ES-I3 (cell line): Measurements from ENCODE around the gene MTPN.

Experiments
- H3K36me3 ChIP-seq: 2 replicates; pipeline ENCODE4 v1.6.1; 2013; ENCODE audit warnings: mild to moderate bottlenecking, low read length, control low read depth, moderate library complexity; ENCODE audit not compliant: insufficient read depth
- H3K4me1 ChIP-seq: 2 replicates; pipeline ENCODE4 v1.6.1; 2013; ENCODE audit warnings: mild to moderate bottlenecking, control low read depth, low read length; ENCODE audit not compliant: insufficient read depth
- H3K9ac ChIP-seq: 2 replicates; pipeline ENCODE4 v1.6.1; 2013; ENCODE audit warnings: low read depth, mild to moderate bottlenecking, low read length, moderate library complexity
- H3K9me3 ChIP-seq: 2 replicates; pipeline ENCODE4 v1.6.1; 2013; ENCODE audit warnings: mild to moderate bottlenecking, low read length, moderate library complexity; ENCODE audit not compliant: control insufficient read depth, insufficient read depth

Gene MTPN

DNA sequence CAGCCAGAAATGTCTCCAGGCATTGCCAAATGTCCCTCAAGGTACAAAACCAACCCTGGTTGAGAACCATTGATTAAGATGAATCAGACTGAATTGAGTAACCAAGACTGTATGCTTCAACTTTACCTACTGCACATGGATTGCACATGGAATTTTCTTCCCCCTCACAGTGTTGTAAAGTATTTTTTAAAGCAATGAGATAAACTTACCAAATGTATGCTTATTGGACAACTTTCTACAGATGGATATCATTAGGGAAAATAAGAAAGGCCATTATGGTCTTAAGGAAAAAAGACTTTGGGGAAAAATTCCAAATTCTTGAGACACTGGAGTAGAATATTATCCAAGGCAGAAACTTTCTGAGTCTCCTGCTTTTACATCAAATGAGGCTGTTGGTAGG is 20.9 kb upstream of the MTPN start:
- H3K9ac ChIP-seq: no peak overlapping the region
- no peaks in the 10 kb centered on the region for H3K9me3 ChIP-seq
- no peaks in the 10 kb centered on the region for H3K4me1 ChIP-seq
- H3K36me3 ChIP-seq: no peaks in the 10 kb centered on the region

GRCh38 chr7:135995748-135996147 is 18.6 kb upstream of the MTPN start:
- H3K9ac ChIP-seq: no peak overlapping the region
- no peaks in the 10 kb centered on the region; the same call in 1 of the 2 replicates for H3K9me3 ChIP-seq
- H3K36me3 ChIP-seq: no peaks in the 10 kb centered on the region
- no peaks in the 10 kb centered on the region; the same call in 1 of the 2 replicates for H3K4me1 ChIP-seq

DNA sequence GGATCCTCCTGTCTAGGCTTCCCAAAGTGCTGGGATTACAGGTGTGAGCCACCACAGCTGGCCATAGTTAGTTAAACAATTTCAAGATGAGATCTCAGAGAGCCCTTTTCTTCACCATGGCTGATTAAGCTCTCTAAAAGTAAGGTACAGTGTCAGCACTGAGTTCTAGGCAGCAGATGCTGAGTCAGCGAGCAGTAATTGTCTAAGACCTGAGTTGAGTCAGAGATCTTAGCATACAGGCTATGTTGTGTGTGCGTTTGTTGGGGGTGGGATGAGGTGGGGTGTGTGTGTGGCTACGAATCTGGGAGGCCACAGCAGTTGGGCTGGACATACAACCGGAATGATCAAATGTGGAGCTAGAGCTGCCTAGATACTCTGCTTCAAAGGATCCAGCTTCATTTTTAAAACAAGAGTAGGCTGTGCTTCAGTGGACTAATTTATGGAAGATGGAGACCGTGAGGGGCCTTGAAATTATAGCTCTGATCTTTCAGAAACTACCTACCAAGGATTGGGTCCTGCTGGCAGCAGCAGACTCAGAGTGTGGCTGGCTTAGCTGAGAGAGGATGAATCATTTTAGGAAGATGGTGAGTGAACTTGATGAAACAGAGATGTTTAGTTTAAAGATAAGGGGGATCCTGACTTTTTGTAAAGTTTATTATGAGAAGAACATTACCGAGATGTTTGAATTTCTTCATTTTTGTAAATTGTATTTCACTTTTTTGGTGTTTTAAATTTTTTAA is 17.5 kb upstream of the MTPN start:
- Histone ChIP-seq H3K36me3 (no peaks in the 10 kb centered on the region), H3K4me1 (no peaks in the 10 kb centered on the region; the same call in 1 of the 2 replicates), H3K9me3 (no peaks in the 10 kb centered on the region; the same call in 1 of the 2 replicates), H3K9ac (no peak overlapping the region)

GRCh38 chr7:135993950-135994349 is 16.8 kb upstream of the MTPN start:
- no peaks in the 10 kb centered on the region for H3K36me3 ChIP-seq
- H3K9me3 ChIP-seq: no peaks in the 10 kb centered on the region; the same call in 1 of the 2 replicates
- no peaks in the 10 kb centered on the region; the same call in 1 of the 2 replicates for H3K4me1 ChIP-seq
- H3K9ac ChIP-seq: no peak overlapping the region

- no peak overlapping the region for H3K9ac ChIP-seq
- no peaks in the 10 kb centered on the region; the same call in 1 of the 2 replicates for H3K4me1 ChIP-seq
- H3K9me3 ChIP-seq: no peaks in the 10 kb centered on the region; the same call in 1 of the 2 replicates
- H3K36me3 ChIP-seq: no peaks in the 10 kb centered on the region
These were observed 14.7 kb upstream of the MTPN start for GRCh38 chr7:135991906-135992305.

- Histone ChIP-seq H3K9me3 (no peaks in the 10 kb centered on the region; the same call in 1 of the 2 replicates), H3K36me3 (no peaks in the 10 kb centered on the region)
These were observed 14.2 kb upstream of the MTPN start for GRCh38 chr7:135991322-135991721.

DNA sequence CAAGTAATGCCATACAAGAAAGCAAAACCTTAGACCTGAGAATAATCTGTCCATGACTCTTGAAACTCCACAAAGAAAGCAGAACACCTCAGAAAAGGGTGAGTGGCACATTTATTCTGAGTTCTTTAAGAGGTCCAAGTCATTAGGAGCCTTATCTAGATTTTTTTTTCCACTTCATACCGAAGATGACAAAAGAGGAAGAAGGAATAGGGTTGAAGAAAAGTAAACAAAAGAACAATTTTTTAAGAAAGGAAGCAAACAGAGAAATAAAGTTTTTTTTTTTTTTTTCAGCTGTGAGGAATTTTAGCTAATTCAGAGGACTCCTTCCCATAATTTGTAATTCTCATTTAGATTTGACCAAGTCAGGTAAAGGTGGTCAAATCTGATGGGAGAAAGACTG is 13.1 kb upstream of the MTPN start:
- Histone ChIP-seq H3K4me1 (no peaks in the 10 kb centered on the region; the same call in 1 of the 2 replicates), H3K9me3 (no peaks in the 10 kb centered on the region; the same call in 1 of the 2 replicates), H3K36me3 (no peaks in the 10 kb centered on the region)

More at GRCh38 chr7:135991322-135991721, 14.2 kb upstream of the MTPN start:
- Histone ChIP-seq H3K4me1 (no peaks in the 10 kb centered on the region; the same call in 1 of the 2 replicates), H3K9ac (no peak overlapping the region)

DNA sequence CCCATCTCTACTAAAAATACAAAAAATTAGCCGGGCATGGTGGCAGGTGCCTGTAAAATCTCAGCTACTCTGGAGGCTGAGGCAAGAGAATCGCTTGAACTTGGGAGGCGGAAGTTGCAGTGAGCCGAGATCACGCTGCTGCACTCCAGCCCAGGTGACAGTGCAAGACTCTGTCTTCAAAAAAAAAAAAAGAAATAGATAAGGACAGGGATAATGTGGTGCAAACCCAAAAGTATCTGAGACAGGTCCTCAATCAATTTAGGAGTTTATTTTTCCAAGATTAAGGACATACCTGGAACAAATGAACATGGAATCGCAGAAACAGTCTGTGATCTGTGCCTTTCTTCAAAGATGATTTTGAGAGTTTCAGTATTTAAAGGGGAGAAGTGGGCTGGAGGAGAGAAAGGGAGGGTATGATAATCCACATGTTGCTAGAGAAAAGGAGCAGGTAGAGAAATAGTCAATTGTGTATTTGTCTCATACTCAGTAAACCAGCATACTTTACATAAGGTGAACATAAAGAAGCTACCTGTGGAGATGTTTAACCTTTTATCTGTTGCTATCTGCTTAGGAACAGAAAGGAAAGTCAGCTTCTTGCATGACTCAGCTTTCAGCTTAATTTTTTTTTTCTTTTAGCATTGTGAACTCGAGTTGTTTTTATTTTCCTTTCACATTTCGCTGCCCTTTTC is 4.9 kb upstream of the MTPN start:
- Histone ChIP-seq H3K9me3 (no peaks in the 10 kb centered on the region), H3K4me1 (peaks cover 8% of the 10 kb centered on the region), H3K36me3 (no peaks in the 10 kb centered on the region), H3K9ac (no peak overlapping the region)

More for the DNA sequence above, 13.1 kb upstream of the MTPN start:
- no peak overlapping the region for H3K9ac ChIP-seq

GRCh38 chr7:135980665-135981180 is 3.6 kb upstream of the MTPN start:
- Histone ChIP-seq H3K4me1 (peaks cover 13% of the 10 kb centered on the region), H3K9me3 (no peaks in the 10 kb centered on the region), H3K36me3 (no peaks in the 10 kb centered on the region), H3K9ac (no peak overlapping the region)

DNA sequence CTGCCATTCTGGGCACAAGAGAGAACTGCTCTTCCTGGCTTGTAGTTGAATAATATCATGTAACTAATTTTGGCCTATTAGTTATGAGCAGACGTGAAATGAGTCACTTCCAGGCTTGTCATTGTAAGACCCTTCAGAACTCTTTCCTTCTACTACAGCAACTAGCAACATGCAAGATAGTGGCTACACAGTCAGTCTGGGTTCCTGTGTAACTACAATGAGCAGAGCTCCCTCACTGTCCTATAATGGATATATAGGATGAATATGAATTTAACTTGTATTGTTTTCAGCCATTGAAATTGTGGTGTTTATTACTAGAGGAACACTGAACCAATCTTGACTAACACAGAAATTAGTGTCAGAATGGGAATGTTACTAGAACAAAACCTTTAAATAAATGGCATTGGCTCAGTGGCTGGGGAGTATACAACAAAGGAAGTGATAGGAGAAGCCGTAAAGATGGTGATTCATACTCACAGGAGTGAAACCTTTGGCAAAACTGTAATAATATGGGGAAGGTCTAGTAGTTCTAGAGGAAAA is 2.9 kb upstream of the MTPN start:
- no peak overlapping the region for H3K9ac ChIP-seq
- no peaks in the 10 kb centered on the region for H3K36me3 ChIP-seq
- no peaks in the 10 kb centered on the region for H3K9me3 ChIP-seq
- peaks cover 17% of the 10 kb centered on the region for H3K4me1 ChIP-seq

DNA sequence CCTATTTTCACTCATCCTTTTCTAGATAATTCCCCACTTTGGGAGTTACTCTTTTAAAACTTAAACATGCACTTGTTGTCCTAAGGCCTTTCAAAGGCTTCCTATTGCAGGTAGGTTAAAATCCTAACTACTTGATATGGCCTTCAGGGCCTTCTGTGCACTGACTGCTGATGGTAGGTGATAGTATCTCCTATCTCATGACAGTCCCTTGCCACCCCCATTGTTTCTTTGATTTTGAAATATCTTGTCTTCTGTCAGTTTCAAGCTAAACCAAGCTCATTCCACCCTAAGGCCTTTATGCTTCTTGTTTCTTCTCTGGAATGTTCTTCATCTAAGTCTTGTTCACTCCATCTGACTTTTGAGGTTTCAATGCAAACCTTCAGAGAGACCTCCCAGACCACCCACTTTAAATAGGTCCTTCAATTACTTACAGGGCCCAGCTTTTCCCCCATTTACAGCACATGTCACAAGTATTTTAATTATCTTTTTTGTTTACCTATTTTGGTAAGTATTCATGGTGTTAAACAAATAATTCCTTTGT is 2.4 kb upstream of the MTPN start:
- Histone ChIP-seq H3K9me3 (no peaks in the 10 kb centered on the region), H3K9ac (no peak overlapping the region), H3K4me1 (peaks cover 17% of the 10 kb centered on the region), H3K36me3 (no peaks in the 10 kb centered on the region)

DNA sequence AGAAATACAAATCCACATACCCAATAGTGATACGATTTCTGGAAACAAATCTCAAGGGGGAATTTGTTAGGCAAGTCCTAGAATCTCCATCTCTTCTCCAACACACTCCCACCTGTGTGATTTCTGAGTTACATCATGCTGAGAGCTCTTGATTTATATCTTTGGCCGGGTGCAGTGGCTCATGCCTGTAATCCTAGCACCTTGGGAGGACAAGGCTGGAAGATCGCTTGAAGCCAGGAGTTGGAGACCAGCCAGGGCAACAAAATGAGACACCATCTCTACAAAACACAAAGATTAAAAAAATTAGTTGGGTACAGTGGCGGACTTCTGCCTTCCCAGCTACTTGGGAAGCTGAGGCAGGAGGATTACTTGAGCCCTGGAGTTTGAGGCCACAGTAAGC is 1.5 kb upstream of the MTPN start:
- Histone ChIP-seq H3K36me3 (no peaks in the 10 kb centered on the region), H3K9me3 (no peaks in the 10 kb centered on the region), H3K9ac (no peak overlapping the region), H3K4me1 (peaks cover 17% of the 10 kb centered on the region)

DNA sequence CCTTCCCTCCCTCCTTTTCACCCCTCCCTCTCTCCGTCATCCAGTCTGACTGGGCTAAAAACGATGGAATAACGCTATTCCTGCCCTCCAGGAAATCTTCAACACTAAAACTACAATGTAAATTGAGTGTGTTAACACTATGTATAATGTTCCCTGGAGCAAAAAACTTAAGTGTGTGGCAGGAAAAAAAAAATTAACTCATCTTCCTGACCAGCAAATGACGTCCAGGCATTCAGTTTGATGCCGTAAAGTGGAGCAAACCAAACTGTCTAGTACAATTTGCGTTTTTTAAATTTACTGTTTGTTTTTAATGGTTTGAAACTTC is 545 bp upstream of the MTPN start:
- Histone ChIP-seq H3K4me1 (peaks cover 17% of the 10 kb centered on the region), H3K36me3 (no peaks in the 10 kb centered on the region), H3K9ac (peak overlapping the region; percentile 94), H3K9me3 (no peaks in the 10 kb centered on the region)

GRCh38 chr7:135976312-135977006 is 700 bp downstream of the MTPN start:
- H3K9ac ChIP-seq: peak overlapping the region; percentile 94
- H3K4me1 ChIP-seq: peaks cover 13% of the 10 kb centered on the region
- no peaks in the 10 kb centered on the region for H3K9me3 ChIP-seq
- no peaks in the 10 kb centered on the region for H3K36me3 ChIP-seq
